Stomach (tissue), 4 donors: Measurements from ENCODE around the gene BCAS3.

ENCODE experiments used
- CTCF ChIP-seq, 7 experiments: fragments of 450-650 bp in 4 of 7; fragments of 200-600 bp in 3 of 7; sonication (generic) in 3 of 7; IDR thresholded peaks; one replicate each; pipeline ENCODE4 v1.5.1; 2016 to 2019; ENCODE audit warnings: antibody characterized with exemption in 7 of 7, control low read depth in 2 of 7, mild to moderate bottlenecking in 1 of 7
- EP300 ChIP-seq: sonication (generic); formaldehyde crosslinking; IDR thresholded peaks from one replicate; pipeline ENCODE4 v1.6.1; 2017; ENCODE audit warnings: antibody characterized with exemption
- POLR2A ChIP-seq, 4 donors: fragments of 450-650 bp; IDR thresholded peaks; one replicate each; pipeline ENCODE4 v1.6.1; 2016; ENCODE audit warnings: antibody characterized with exemption in 4 of 4, control low read depth in 2 of 4, mild to moderate bottlenecking in 1 of 4, moderate library complexity in 1 of 4

GRCh38 chr17:61017317-61018006 is 339.8 kb downstream of the BCAS3 start:
- no peak for TF ChIP-seq CTCF (IDR thresholded peaks at IDR 0.05)
- TF ChIP-seq EP300, result no peak
- no peak for TF ChIP-seq POLR2A (IDR thresholded peaks at IDR 0.05)
